Esophagus squamous epithelium (tissue), 5 donors: ENCODE data around the gene IARS1. TPM values are rescaled to one million over a fixed set of nuclear protein-coding genes. Genes with fewer than 3 reads are reported as not detected.

Experiments
- DNase-seq: peaks from one replicate; lab custom pipeline; 2025; lab: John Stamatoyannopoulos, UW
- H3K27ac ChIP-seq, 4 donors: fragments of 200-600 bp; sonication (generic); one replicate each; pipeline ENCODE4 v1.5.1; 2016 to 2019; ENCODE audit warnings: mild to moderate bottlenecking in 1 of 4
- H3K27me3 ChIP-seq, 4 donors: fragments of 200-600 bp; sonication (generic); 1 replicate in 3 of 4; 2 replicates in 1 of 4; pipeline versions ENCODE4 v1.5.1 to v1.6.0; 2017 to 2021; ENCODE audit warnings: antibody characterized with exemption in 1 of 4
- H3K36me3 ChIP-seq, 3 donors: fragments of 200-600 bp; sonication (generic); one replicate each; pipeline ENCODE4 v1.5.1; 2016 to 2019
- H3K4me1 ChIP-seq, 3 donors: fragments of 200-600 bp; sonication (generic); one replicate each; pipeline ENCODE4 v1.5.1; 2017 to 2019
- H3K4me3 ChIP-seq, 4 donors: fragments of 200-600 bp; sonication (generic); 1 replicate in 3 of 4; 2 replicates in 1 of 4; pipeline ENCODE4 v1.5.1; 2016 to 2019; ENCODE audit warnings: mild to moderate bottlenecking in 2 of 4, moderate library complexity in 1 of 4
- H3K9me3 ChIP-seq, 3 donors: fragments of 200-600 bp; sonication (generic); one replicate each; pipeline ENCODE4 v1.5.1; 2016 to 2019
- POLR2A ChIP-seq, 4 donors: fragments of 450-650 bp; IDR thresholded peaks; one replicate each; pipeline ENCODE4 v1.6.1; 2017; ENCODE audit warnings: antibody characterized with exemption in 4 of 4, mild to moderate bottlenecking in 4 of 4, moderate library complexity in 3 of 4
- WGBS, 2 donors: methylation state at CpG; one replicate each; pipeline ENCODE4 v1.1.5; 2018; 5-methylcytosine and 5-hydroxymethylcytosine counted together
- intact Hi-C: fragments of 100-400 bp; cut with DNase I; formaldehyde crosslinking; loops from one replicate; pipeline ENCODE4 v1.15.0; 2022
- total RNA-seq, 4 donors: library from RNA; depleted of rRNA; stranded (reverse); fragments of >200 nt; gene quantifications; one replicate each; pipeline ENCODE4 v1.1.0, GENCODE V29; 2016
- TF ChIP-seq, protein P1 (sequence below), 6 experiments: fragments of 450-650 bp in 4 of 6; fragments of 200-600 bp in 2 of 6; sonication (generic) in 2 of 6; IDR thresholded peaks; one replicate each; pipeline ENCODE4 v1.5.1; 2016 to 2019; ENCODE audit warnings: antibody characterized with exemption in 6 of 6, mild to moderate bottlenecking in 4 of 6, moderate library complexity in 4 of 6
- donor health status: DM: yes; HTN: yes; CAD: no.

Gene IARS1
- total RNA-seq, 4 donors from 2014 or later = 56.8 to 136 (median 91.2) TPM

DNA sequence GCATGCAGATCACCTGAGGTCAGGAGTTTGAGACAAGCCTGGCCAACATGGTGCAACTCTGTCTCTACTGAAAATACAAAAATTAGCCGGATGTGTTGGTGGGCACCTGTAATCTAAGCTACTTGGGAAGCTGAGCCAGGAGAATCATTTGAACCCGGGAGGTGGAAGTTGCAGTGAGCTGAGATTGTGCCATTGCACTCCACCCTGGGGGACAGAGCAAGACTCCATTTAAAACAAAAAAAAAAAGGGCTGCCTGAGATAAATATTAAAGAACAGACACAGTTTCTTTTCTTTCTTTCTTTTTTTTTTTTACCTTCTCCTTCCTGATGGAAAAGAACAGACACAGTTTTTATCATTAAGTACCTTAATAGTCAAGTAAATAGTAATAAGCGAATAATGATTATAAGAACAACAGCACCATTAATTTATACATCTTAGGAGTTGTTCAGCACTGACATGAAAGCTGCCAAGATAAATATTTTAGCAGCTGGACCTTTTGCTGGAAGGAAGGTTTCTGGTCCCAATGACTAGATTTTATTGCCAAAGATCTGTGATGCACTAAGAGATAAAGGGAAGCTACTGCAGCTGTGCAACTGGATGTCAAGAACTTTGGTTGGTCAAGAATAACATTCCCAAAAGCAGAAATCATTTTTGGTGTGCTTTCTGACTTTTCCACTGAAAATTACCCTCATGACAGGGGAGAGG is 39.2 kb upstream of the IARS1 start:
- Histone ChIP-seq H3K4me3 (no peak overlapping the region), H3K27ac (no peak overlapping the region), H3K9me3 (no peaks in the 10 kb centered on the region), H3K4me1 (peaks cover 0 to 6% (median 0%) of the 10 kb centered on the region in 3 donors), H3K36me3 (peaks cover 0 to 18% (median 0%) of the 10 kb centered on the region in 3 donors), H3K27me3 (no peaks in the 10 kb centered on the region)
- TF ChIP-seq, protein P1, sequence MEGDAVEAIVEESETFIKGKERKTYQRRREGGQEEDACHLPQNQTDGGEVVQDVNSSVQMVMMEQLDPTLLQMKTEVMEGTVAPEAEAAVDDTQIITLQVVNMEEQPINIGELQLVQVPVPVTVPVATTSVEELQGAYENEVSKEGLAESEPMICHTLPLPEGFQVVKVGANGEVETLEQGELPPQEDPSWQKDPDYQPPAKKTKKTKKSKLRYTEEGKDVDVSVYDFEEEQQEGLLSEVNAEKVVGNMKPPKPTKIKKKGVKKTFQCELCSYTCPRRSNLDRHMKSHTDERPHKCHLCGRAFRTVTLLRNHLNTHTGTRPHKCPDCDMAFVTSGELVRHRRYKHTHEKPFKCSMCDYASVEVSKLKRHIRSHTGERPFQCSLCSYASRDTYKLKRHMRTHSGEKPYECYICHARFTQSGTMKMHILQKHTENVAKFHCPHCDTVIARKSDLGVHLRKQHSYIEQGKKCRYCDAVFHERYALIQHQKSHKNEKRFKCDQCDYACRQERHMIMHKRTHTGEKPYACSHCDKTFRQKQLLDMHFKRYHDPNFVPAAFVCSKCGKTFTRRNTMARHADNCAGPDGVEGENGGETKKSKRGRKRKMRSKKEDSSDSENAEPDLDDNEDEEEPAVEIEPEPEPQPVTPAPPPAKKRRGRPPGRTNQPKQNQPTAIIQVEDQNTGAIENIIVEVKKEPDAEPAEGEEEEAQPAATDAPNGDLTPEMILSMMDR (IDR thresholded peaks at IDR 0.05) = no peak
- TF ChIP-seq POLR2A (IDR thresholded peaks at IDR 0.05) = no peak
- 87 to 89% methylated on average over 3 of the region's 3 CpGs for WGBS, 2 donors
- no peak for DNase-seq
- intact Hi-C loops = loop anchor here (10.0 kb wide), 1 partner anchor 302 kb away; no protein-coding TSS in a partner anchor

DNA sequence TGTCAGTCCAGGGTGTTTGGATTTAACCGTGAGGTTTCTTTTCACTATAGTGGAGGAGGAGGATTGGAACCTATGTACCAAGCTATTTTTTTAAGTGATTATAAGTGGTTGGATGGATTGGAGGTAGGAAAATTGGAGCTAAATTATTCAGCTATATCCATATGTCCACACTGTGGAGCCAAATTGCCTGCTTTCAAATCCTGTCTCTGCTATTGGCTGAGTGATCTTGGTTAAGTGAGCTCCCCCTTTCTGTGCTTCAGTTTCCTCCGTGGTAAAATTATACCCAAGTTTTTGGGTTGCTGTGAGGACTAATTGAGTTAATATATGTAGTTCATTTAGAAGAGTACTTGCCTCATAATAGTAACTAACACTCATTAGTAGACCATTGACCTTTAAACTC is 34.7 kb upstream of the IARS1 start:
- no peak for DNase-seq
- 34 to 42% methylated on average over 2 of the region's 2 CpGs for WGBS, 2 donors
- TF ChIP-seq, protein P1 (IDR thresholded peaks at IDR 0.05) = peak in 2 of 6 experiments; percentile 14 to 41
- no peak for TF ChIP-seq POLR2A (IDR thresholded peaks at IDR 0.05)
- H3K27me3 ChIP-seq = no peaks in the 10 kb centered on the region
- no peak overlapping the region for H3K27ac ChIP-seq
- H3K9me3 ChIP-seq = no peaks in the 10 kb centered on the region
- intact Hi-C loops = no loop called here
- peaks cover 0 to 6% (median 0%) of the 10 kb centered on the region in 3 donors for H3K36me3 ChIP-seq
- peaks cover 15 to 38% (median 15%) of the 10 kb centered on the region in 3 donors for H3K4me1 ChIP-seq
- no peak overlapping the region for H3K4me3 ChIP-seq

DNA sequence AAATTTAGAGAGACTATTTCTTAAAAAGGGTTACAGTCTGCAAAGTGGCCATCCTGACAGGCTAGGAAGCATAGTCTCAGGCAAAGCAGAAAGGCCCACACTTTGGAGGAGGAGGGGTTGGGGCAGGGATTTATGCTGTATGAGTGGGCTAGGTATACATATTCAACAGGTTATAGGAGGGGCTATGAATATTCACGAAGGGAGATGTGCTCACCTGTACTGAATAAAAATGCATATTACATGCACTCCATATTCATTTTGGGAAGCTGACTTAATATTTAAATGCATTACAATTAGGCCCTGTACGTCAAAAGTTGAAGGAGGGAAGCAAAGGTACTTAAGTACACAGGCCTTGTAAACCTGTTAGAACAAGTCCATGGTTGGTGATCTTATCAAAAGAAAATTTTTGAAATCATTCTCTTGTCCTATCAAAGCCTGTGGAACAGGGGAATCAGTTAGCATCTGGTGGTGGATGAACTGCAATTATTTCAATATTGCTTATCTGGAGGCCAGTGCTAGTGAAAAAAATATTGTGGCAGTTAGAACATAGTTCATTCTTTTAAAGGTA is 33.9 kb upstream of the IARS1 start:
- Histone ChIP-seq H3K4me3 (no peak overlapping the region), H3K9me3 (no peaks in the 10 kb centered on the region), H3K4me1 (peaks cover 15 to 38% (median 15%) of the 10 kb centered on the region in 3 donors), H3K27me3 (no peaks in the 10 kb centered on the region), H3K36me3 (peaks cover 0 to 13% (median 3%) of the 10 kb centered on the region in 3 donors), H3K27ac (no peak overlapping the region)
- WGBS, 2 donors = 38 to 45% methylated on average over 2 of the region's 2 CpGs
- DNase-seq = no peak
- TF ChIP-seq, protein P1 (IDR thresholded peaks at IDR 0.05) = no peak
- TF ChIP-seq POLR2A (IDR thresholded peaks at IDR 0.05) = no peak
- intact Hi-C loops = no loop called here

DNA sequence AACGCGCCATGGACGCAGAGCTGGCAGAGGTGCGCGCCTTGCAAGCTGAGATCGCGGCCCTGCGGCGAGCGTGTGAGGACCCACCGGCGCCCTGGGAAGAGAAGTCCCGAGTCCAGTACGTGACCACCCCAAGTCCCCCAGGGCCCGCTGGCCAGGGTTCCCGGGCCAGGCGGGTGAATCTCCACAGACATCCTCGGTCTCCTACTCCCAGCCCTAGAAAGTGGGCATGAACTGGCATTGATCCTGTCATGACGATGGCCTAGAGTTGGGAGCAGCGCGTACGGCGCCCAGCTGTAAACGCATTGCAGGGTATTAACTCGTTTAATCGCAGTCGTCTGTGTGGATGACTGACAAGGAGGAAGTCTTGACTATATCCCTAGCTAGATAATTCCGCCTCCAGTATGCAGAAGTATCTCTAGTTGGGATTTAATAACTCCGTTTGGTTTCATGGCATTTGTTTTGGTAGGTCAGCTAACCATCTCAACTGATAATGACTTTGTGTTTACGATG is 32.5 kb upstream of the IARS1 start:
- peak overlapping the region; percentile 68 to 88 (median 76) for H3K4me3 ChIP-seq
- peaks cover 15 to 38% (median 15%) of the 10 kb centered on the region in 3 donors for H3K4me1 ChIP-seq
- 1 to 4% methylated on average over 11 to 25 of the region's 30 CpGs for WGBS, 2 donors
- intact Hi-C loops = no loop called here
- no peaks in the 10 kb centered on the region for H3K27me3 ChIP-seq
- peak overlapping the region; percentile 90 to 98 (median 94) for H3K27ac ChIP-seq
- TF ChIP-seq, protein P1 (IDR thresholded peaks at IDR 0.05) = no peak
- no peak for TF ChIP-seq POLR2A (IDR thresholded peaks at IDR 0.05)
- H3K36me3 ChIP-seq = peaks cover 3 to 23% (median 7%) of the 10 kb centered on the region in 3 donors
- H3K9me3 ChIP-seq = no peaks in the 10 kb centered on the region
- no peak for DNase-seq
